Heart left ventricle (tissue), 13 donors: ENCODE data around the gene CFAP119.

Source experiments
- POLR2A ChIP-seq, 2 donors: fragments of 450-650 bp; IDR thresholded peaks; one replicate each; pipeline ENCODE4 v1.6.1; 2017; ENCODE audit warnings: antibody characterized with exemption in 2 of 2, mild to moderate bottlenecking in 2 of 2, moderate library complexity in 2 of 2
- TF ChIP-seq, protein P1 (sequence below), 12 donors: fragments of 200-600 bp; sonication (generic) in 4 of 12; IDR thresholded peaks; one replicate each; pipeline versions ENCODE4 v1.5.0 to v1.8.0; 2018 to 2022; ENCODE audit warnings: antibody characterized with exemption in 12 of 12, mild to moderate bottlenecking in 5 of 12
- donor health status: ischemic (EF 13 %, LVEDD 7.1; RV severe dilation, severe dysfunction).
- donor health status: DM: no; HTN: yes; CAD: no.
- donor health status: DM: no; HTN: no; CAD: no.
- donor health status: ischemic (EF 25% LVEDD 6.9; RV normal size, moderate dysfunction).
- donor health status: ischemic (EF 25% LVEDD 5.7; RV mildly dilated, moderate dysfunction).
- donor health status: ischemic (EF 35%, LVEDD 5.7; RV mildly dilated, moderate dysfunction).
- donor health status: nonischemic (EF 11% LVEDD 7.7; RV severe dilation, severe dysfunction).
- donor health status: DM: yes; HTN: yes; CAD: no.
- donor health status: PGD.
- donor health status: ischemic (EF 29% LVEDD 5.4; RV normal size, mild dysfunction).
- donor health status: nonischemic (EF 23%, LVEDD 6.1; RV moderate dilation, normal function).

DNA sequence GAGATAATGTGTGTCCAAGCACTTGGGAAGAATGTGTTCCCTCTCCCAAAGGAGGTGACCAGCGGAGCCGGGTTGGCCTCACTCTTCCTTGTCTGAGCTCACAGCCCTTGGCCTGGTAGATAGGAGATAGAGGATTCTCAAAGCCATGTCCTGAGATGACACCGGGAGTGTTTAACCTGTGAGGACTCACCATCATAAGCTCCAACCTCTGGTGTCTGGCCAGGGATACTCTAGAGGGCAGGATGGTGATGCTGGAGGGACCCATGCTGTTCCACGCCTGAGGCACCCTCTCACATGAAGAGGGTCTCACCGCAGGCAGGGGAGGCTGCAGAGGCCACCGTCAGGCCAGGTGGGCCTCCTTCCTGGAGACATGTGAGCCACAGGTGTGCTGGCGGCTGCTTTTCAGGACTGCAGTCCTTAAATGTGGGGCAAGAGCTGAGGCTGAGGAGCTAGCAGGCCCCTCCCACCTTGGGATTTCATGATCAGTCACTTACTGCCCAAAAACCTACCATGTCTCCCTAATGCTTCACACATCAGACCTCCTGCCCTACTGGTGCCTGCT, 31.7 kb upstream of the CFAP119 start:
- TF ChIP-seq, protein P1, sequence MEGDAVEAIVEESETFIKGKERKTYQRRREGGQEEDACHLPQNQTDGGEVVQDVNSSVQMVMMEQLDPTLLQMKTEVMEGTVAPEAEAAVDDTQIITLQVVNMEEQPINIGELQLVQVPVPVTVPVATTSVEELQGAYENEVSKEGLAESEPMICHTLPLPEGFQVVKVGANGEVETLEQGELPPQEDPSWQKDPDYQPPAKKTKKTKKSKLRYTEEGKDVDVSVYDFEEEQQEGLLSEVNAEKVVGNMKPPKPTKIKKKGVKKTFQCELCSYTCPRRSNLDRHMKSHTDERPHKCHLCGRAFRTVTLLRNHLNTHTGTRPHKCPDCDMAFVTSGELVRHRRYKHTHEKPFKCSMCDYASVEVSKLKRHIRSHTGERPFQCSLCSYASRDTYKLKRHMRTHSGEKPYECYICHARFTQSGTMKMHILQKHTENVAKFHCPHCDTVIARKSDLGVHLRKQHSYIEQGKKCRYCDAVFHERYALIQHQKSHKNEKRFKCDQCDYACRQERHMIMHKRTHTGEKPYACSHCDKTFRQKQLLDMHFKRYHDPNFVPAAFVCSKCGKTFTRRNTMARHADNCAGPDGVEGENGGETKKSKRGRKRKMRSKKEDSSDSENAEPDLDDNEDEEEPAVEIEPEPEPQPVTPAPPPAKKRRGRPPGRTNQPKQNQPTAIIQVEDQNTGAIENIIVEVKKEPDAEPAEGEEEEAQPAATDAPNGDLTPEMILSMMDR (IDR thresholded peaks at IDR 0.05): no peak
- no peak for TF ChIP-seq POLR2A (IDR thresholded peaks at IDR 0.05)
